Natural killer cell (primary cell): ENCODE results near the gene CALD1. TPM values are rescaled to one million over a fixed set of nuclear protein-coding genes. Genes with fewer than 3 reads are reported as not detected.

Source experiments
- ATAC-seq, 3 donors: fragments of 150-1000 bp in 2 of 3; fragments of 200-7000 bp in 1 of 3; cut with Tn5 transposase; 1 replicate in 1 of 3; 2 replicates in 2 of 3; pipeline ENCODE4 v1.10.0; 2021; ENCODE audit warnings: mild to moderate bottlenecking in 2 of 3, moderate library complexity in 2 of 3
- DNase-seq, 2 donors: peaks; one replicate each; pipeline versions ENCODE4 v3.0.0 to v3.0.0-alpha.2; 2013 to 2021; ENCODE audit warnings: mixed read lengths in 1 of 2
- H3K27ac ChIP-seq: one replicate; pipeline ENCODE4 v1.5.1; 2013; ENCODE audit warnings: mild to moderate bottlenecking, low read length
- H3K27me3 ChIP-seq: one replicate; pipeline ENCODE4 v1.6.1; 2013; ENCODE audit warnings: low read length; ENCODE audit not compliant: control insufficient read depth, insufficient read depth
- H3K36me3 ChIP-seq: one replicate; pipeline ENCODE4 v1.6.1; 2013; ENCODE audit warnings: low read length; ENCODE audit not compliant: control insufficient read depth, insufficient read depth
- H3K4me1 ChIP-seq: one replicate; pipeline ENCODE4 v1.6.1; 2013; ENCODE audit warnings: low read length; ENCODE audit not compliant: control insufficient read depth, insufficient read depth
- H3K4me3 ChIP-seq: one replicate; pipeline ENCODE4 v1.5.1; 2013; ENCODE audit warnings: low read length
- H3K9me3 ChIP-seq: one replicate; pipeline ENCODE4 v1.6.1; 2013; ENCODE audit warnings: low read length; ENCODE audit not compliant: control insufficient read depth, insufficient read depth
- H3K27ac Mint-ChIP-seq, 2 donors: one replicate each; pipeline ENCODE4 v1.8.0; 2022; ENCODE audit warnings: mild to moderate bottlenecking in 2 of 2, mixed read lengths in 2 of 2, moderate library complexity in 1 of 2
- H3K27me3 Mint-ChIP-seq, 2 donors: one replicate each; pipeline ENCODE4 v1.8.0; 2022; ENCODE audit warnings: low read depth in 2 of 2, mixed read lengths in 2 of 2
- H3K36me3 Mint-ChIP-seq: one replicate; pipeline ENCODE4 v1.8.0; 2022; ENCODE audit warnings: mixed read lengths
- H3K4me1 Mint-ChIP-seq, 2 donors: one replicate each; pipeline ENCODE4 v1.8.0; 2022; ENCODE audit warnings: mixed read lengths in 2 of 2
- H3K4me3 Mint-ChIP-seq: one replicate; pipeline ENCODE4 v1.8.0; 2022; ENCODE audit warnings: mild to moderate bottlenecking, moderate library complexity, mixed read lengths
- H3K9me3 Mint-ChIP-seq, 2 donors: one replicate each; pipeline ENCODE4 v1.8.0; 2022; ENCODE audit warnings: mixed read lengths in 2 of 2
- WGBS: methylation state at CpG from one replicate; pipeline ENCODE4 v1.1.7; 2013; ENCODE audit warnings: missing lambda C conversion rate; ENCODE audit not compliant: insufficient coverage; 5-methylcytosine and 5-hydroxymethylcytosine counted together
- intact Hi-C: fragments of 100-400 bp; cut with micrococcal nuclease; formaldehyde crosslinking; loops from one replicate; pipeline ENCODE4 v1.14.2; 2022
- total RNA-seq, 4 donors: library from RNA; stranded (reverse); fragments of 120-200 nt in 1 of 4; gene quantifications; one replicate each; pipeline versions ENCODE4 v1.2.3 to v1.2.4, GENCODE V29; 2013 to 2022
- TF ChIP-seq, protein P1 (sequence below): fragments of 200-600 bp; IDR thresholded peaks from one replicate; pipeline ENCODE4 v1.8.0; 2022; ENCODE audit warnings: antibody characterized with exemption

Gene CALD1
- total RNA-seq, 3 donors from 2014 or later (not counting 1 experiment from before 2014, with no cell fraction given), result 0.14 to 2.5 (median 1.0) TPM

- Mint-ChIP-seq H3K27me3 (peaks cover 16 to 17% of the 10 kb centered on the region in 2 donors), H3K36me3 (peaks cover 12% of the 10 kb centered on the region), H3K4me3 (no peak overlapping the region), H3K9me3 (peaks cover 3 to 5% of the 10 kb centered on the region in 2 donors), H3K27ac (no peak overlapping the region), H3K4me1 (no peaks in the 10 kb centered on the region)
- WGBS, result 64% methylated on average over 3 of the region's 3 CpGs
- peaks cover 7% of the 10 kb centered on the region for H3K27me3 ChIP-seq
- H3K4me1 ChIP-seq, result no peaks in the 10 kb centered on the region
- H3K4me3 ChIP-seq, result no peak overlapping the region
- H3K27ac ChIP-seq, result no peak overlapping the region
- intact Hi-C loops, result no loop called here
- no peaks in the 10 kb centered on the region for H3K36me3 ChIP-seq
- peaks cover 8% of the 10 kb centered on the region for H3K9me3 ChIP-seq
- TF ChIP-seq, protein P1, sequence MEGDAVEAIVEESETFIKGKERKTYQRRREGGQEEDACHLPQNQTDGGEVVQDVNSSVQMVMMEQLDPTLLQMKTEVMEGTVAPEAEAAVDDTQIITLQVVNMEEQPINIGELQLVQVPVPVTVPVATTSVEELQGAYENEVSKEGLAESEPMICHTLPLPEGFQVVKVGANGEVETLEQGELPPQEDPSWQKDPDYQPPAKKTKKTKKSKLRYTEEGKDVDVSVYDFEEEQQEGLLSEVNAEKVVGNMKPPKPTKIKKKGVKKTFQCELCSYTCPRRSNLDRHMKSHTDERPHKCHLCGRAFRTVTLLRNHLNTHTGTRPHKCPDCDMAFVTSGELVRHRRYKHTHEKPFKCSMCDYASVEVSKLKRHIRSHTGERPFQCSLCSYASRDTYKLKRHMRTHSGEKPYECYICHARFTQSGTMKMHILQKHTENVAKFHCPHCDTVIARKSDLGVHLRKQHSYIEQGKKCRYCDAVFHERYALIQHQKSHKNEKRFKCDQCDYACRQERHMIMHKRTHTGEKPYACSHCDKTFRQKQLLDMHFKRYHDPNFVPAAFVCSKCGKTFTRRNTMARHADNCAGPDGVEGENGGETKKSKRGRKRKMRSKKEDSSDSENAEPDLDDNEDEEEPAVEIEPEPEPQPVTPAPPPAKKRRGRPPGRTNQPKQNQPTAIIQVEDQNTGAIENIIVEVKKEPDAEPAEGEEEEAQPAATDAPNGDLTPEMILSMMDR, result no peak
- DNase-seq (no peak), ATAC-seq (no peak)
Measured at GRCh38 chr7:134892963-134893362, 113.5 kb downstream of the CALD1 start.

GRCh38 chr7:134893920-134894319, 114.5 kb downstream of the CALD1 start:
- H3K27me3 Mint-ChIP-seq, result peaks cover 16 to 17% of the 10 kb centered on the region in 2 donors
- intact Hi-C loops, result no loop called here
- H3K4me3 Mint-ChIP-seq, result no peak overlapping the region
- Histone ChIP-seq H3K4me1 (no peaks in the 10 kb centered on the region), H3K36me3 (no peaks in the 10 kb centered on the region), H3K4me3 (no peak overlapping the region), H3K27me3 (peaks cover 7% of the 10 kb centered on the region), H3K9me3 (peaks cover 8% of the 10 kb centered on the region), H3K27ac (no peak overlapping the region)
- peaks cover 12% of the 10 kb centered on the region for H3K36me3 Mint-ChIP-seq
- no peak overlapping the region for H3K27ac Mint-ChIP-seq
- TF ChIP-seq, protein P1, result no peak
- WGBS, result 98% methylated on average over 5 of the region's 7 CpGs
- H3K4me1 Mint-ChIP-seq, result no peaks in the 10 kb centered on the region
- H3K9me3 Mint-ChIP-seq, result peaks cover 3 to 5% of the 10 kb centered on the region in 2 donors
- DNase-seq, result no peak
- no peak for ATAC-seq

DNA sequence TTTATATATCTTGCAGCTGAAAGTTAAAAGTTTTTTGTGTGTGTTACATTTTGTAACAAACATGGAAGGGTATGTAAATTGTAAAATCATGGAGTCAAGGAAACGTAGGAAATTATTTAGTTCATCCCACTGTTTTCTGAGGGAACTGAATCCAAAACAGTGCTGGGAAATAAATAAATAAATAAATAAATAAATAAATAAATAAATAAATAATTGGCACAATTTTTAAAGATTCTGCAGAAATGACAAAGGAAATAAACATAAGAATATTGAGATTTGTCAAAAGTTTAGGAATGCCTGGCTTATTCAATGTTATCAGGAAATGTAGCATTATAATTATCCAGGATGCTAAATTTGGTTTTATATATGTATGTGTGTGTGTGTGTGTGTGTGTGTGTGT, 115.5 kb downstream of the CALD1 start:
- Histone ChIP-seq H3K4me3 (no peak overlapping the region), H3K27ac (no peak overlapping the region), H3K9me3 (peaks cover 8% of the 10 kb centered on the region), H3K36me3 (no peaks in the 10 kb centered on the region), H3K4me1 (no peaks in the 10 kb centered on the region), H3K27me3 (peaks cover 7% of the 10 kb centered on the region)
- peaks cover 16 to 17% of the 10 kb centered on the region in 2 donors for H3K27me3 Mint-ChIP-seq
- H3K9me3 Mint-ChIP-seq, result peaks cover 3 to 5% of the 10 kb centered on the region in 2 donors
- intact Hi-C loops, result no loop called here
- TF ChIP-seq, protein P1, result no peak
- H3K4me3 Mint-ChIP-seq, result no peak overlapping the region
- no CpG with 5 or more reads among the region's 1 CpG for WGBS
- no peaks in the 10 kb centered on the region for H3K4me1 Mint-ChIP-seq
- DNase-seq, result no peak
- H3K36me3 Mint-ChIP-seq, result peaks cover 12% of the 10 kb centered on the region
- no peak for ATAC-seq
- no peak overlapping the region for H3K27ac Mint-ChIP-seq

- DNase-seq (no peak), ATAC-seq (no peak)
- Mint-ChIP-seq H3K36me3 (peaks cover 12% of the 10 kb centered on the region), H3K27me3 (peaks cover 15 to 17% of the 10 kb centered on the region in 2 donors), H3K27ac (no peak overlapping the region), H3K4me1 (no peaks in the 10 kb centered on the region), H3K4me3 (no peak overlapping the region), H3K9me3 (peaks cover 3 to 5% of the 10 kb centered on the region in 2 donors)
- Histone ChIP-seq H3K27me3 (peaks cover 7% of the 10 kb centered on the region), H3K4me1 (no peaks in the 10 kb centered on the region), H3K9me3 (peaks cover 8% of the 10 kb centered on the region), H3K27ac (no peak overlapping the region), H3K4me3 (no peak overlapping the region), H3K36me3 (no peaks in the 10 kb centered on the region)
- intact Hi-C loops, result no loop called here
- 95% methylated on average over 4 of the region's 4 CpGs for WGBS
- TF ChIP-seq, protein P1, result no peak
Measured at GRCh38 chr7:134896073-134896472, 116.6 kb downstream of the CALD1 start.
